GM12801 (cell line): Measurements from ENCODE around the gene IFT122.

Experiments used
- CTCF ChIP-seq: IDR thresholded peaks from one replicate; pipeline ENCODE4 v1.5.1; 2011; ENCODE audit warnings: control low read depth; ENCODE audit not compliant: insufficient read length; ENCODE audit errors: extremely low read depth

The IFT122 gene

DNA sequence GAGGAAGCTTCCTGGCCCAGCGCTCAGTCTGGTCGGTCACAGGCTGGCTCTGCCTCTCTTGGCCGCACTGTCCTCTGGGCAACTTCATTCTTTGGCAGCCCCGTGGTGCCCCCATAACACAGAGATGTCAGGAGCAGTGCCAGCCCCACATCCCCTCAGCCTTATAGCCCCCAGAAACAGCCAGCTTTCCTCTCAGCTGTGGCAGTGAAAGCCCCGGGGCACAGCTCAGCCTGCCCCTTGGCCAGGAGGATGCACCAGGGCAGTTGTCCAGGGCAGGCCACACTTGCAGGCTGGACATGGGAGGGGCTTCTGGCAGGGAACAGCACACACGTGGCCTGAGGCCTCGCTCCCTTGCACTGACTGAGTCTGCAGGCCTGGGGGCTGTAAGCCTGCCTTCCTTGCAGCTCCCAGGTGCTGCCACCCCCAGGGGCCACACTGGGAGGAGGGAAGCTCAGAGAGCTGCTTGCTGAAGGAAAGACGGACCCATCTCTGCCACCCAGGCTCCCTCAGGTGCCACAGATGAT lies 78.1 kb downstream of the IFT122 start:
- no peak for TF ChIP-seq CTCF

DNA sequence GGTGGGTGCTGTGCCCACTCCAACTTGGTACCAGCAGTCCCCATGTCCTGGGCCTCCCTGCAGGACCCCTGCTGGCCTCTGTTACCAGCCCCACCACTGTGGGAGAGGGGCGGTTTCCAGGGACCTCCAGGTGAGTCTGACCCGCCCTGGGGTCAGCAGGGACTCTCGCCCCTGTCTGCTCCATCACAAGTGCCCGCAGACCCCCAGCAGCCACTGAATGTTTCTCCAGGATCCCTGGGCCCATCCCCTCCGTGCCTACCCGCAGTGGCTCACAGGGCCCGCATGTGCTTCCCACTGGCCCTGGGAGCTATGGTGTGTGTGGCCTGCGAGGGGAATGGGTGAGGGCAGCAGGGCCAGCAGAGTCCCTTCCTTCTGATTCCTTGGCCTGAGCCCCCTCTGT lies 78.6 kb downstream of the IFT122 start:
- no peak for TF ChIP-seq CTCF

- no peak for TF ChIP-seq CTCF
Measured at GRCh38 chr3:129519449-129519848, 79.4 kb downstream of the IFT122 start.

- TF ChIP-seq CTCF, result no peak
Measured at GRCh38 chr3:129519896-129520715, 80.1 kb downstream of the IFT122 start.

DNA sequence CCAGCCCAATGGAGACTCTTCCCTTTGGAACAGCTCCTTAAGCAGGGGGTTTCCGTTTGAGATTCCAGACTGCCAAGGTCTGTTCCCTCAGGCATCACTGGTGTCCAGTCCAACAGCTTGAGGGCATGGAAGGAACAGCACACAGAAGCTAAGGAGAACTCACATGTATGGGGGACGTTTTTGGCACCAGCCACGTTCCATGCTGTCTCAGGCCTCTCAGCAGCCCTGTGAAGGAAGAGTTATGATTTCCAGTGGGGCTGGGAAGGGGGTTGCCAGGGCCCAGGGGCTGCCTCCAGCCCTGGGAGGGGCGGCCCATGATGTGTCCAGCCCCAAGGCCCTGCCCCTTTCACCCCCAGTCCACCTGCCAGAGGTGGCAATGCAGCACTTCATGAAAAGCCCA lies 80.9 kb downstream of the IFT122 start:
- no peak for TF ChIP-seq CTCF

DNA sequence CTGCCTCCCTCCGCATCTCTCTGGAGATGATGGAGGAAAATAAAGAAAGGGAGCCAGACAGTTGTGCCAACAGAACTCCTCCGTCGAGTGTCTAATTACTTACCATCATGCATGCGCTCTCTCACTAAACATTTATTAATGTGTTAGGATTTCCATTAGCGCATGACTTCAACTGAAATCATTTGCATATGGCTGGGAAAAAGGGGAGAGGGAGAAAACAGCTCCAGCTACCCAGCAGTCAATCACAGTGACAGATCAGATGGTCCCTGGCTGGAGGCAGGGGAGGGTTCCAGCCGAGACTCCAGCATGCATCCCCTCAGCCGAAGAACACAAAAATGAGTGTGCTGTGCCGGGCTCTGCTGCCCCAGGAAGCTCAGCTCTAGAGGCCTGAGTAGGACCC lies 81.6 kb downstream of the IFT122 start:
- TF ChIP-seq CTCF, result no peak

- no peak for TF ChIP-seq CTCF
Measured at GRCh38 chr3:129522953-129523352, 82.9 kb downstream of the IFT122 start.
